Rectal smooth muscle tissue (tissue), 1 donor: Measurements from ENCODE around the gene PITHD1.
A peak's percentile ranks its signal among the peaks of the same experiment; 100 is the strongest.
"Not testable (repeated sequence)": the region's sequence is repeated elsewhere in the genome, so short reads cannot be mapped to it uniquely, and the experiment has no call there.

Experiments
- H3K27ac ChIP-seq: one replicate; pipeline ENCODE4 v1.7.0; 2013; ENCODE audit warnings: low read depth, low read length, inconsistent platforms
- H3K27me3 ChIP-seq: one replicate; pipeline ENCODE4 v1.7.0; 2013; ENCODE audit warnings: low read length; ENCODE audit not compliant: control insufficient read depth, insufficient read depth
- H3K36me3 ChIP-seq: one replicate; pipeline ENCODE4 v1.7.0; 2013; ENCODE audit warnings: low read length; ENCODE audit not compliant: control insufficient read depth, insufficient read depth
- H3K4me1 ChIP-seq: one replicate; pipeline ENCODE4 v1.7.0; 2013; ENCODE audit warnings: low read length; ENCODE audit not compliant: control insufficient read depth, insufficient read depth
- H3K4me3 ChIP-seq: one replicate; pipeline ENCODE4 v1.7.0; 2013; ENCODE audit warnings: low read length
- H3K9ac ChIP-seq: one replicate; pipeline ENCODE4 v1.7.0; 2013; ENCODE audit warnings: low read length

The PITHD1 gene

DNA sequence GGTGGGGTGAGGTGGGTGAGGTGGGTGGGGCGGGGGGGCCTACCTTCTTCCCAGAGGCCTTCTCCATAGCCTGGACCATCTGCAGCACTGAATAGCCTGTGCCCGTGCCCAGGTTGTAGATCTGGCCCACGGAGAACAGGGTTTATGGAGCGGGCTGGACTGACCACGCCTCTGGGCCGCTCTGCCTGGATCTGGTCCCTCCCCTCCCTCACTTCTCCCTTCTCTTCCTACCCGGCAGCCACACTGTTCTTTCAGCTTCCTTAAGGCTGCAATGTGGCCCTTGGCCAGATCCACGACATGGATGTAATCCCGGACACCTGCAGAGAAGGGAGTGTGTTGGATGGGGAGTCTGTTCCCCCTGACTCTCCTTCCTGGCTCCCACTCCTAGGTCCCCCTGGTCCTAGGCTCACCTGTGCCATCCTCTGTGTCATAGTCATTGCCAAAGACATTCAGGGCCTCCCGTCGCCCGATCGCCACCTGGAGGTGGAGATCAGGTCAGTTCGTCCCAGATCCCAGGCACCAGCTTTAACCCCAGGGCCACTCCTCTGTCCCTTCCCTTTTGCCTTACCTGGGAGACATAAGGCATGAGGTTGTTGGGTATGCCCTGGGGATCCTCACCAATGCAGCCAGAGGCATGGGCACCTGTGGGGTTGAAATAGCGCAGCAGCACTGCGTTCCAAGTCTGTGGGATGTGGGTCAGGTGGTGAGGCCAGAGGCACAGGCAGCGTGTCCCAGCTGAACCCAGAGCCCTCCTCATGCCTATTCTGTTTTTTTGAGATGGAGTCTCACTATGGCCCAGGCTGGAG, 18.5 kb downstream of the PITHD1 start:
- Histone ChIP-seq H3K4me3 (no peak overlapping the region), H3K36me3 (peaks cover 7% of the 10 kb centered on the region), H3K9ac (no peak overlapping the region), H3K27ac (no peak overlapping the region), H3K4me1 (peaks cover 18% of the 10 kb centered on the region), H3K27me3 (no peaks in the 10 kb centered on the region)

- Histone ChIP-seq H3K9ac (no peak overlapping the region), H3K27me3 (no peaks in the 10 kb centered on the region), H3K27ac (no peak overlapping the region), H3K4me3 (peak overlapping the region; percentile 9), H3K4me1 (peaks cover 13% of the 10 kb centered on the region), H3K36me3 (peaks cover 7% of the 10 kb centered on the region)
Measured at GRCh38 chr1:23797478-23798448, 19.5 kb downstream of the PITHD1 start.

- Histone ChIP-seq H3K36me3 (peaks cover 7% of the 10 kb centered on the region), H3K4me3 (peak overlapping the region; percentile 94), H3K27me3 (no peaks in the 10 kb centered on the region), H3K27ac (no peak overlapping the region), H3K4me1 (peaks cover 9% of the 10 kb centered on the region), H3K9ac (no peak overlapping the region)
Measured at GRCh38 chr1:23798662-23799142, 20.5 kb downstream of the PITHD1 start.

DNA sequence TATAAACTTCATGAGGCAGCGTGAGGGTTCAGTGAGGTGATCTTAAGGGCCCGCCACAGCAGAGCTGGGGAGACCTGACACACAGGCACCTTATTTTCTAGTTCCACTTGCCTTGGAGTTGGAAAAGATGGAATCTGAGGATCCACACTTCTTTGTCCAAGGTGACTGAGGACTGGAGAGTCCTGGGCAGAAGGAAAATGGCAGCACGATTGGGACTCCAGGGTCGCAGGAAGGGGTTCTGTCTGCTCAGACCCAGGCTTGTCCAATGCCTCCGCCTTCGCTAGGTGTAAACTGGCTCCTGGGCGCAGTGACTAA, 21.0 kb downstream of the PITHD1 start:
- H3K4me1 ChIP-seq: peaks cover 9% of the 10 kb centered on the region
- peak overlapping the region; percentile 94 for H3K4me3 ChIP-seq
- H3K27ac ChIP-seq: no peak overlapping the region
- no peaks in the 10 kb centered on the region for H3K27me3 ChIP-seq
- H3K36me3 ChIP-seq: peaks cover 7% of the 10 kb centered on the region
- peak overlapping the region; percentile 70 for H3K9ac ChIP-seq

DNA sequence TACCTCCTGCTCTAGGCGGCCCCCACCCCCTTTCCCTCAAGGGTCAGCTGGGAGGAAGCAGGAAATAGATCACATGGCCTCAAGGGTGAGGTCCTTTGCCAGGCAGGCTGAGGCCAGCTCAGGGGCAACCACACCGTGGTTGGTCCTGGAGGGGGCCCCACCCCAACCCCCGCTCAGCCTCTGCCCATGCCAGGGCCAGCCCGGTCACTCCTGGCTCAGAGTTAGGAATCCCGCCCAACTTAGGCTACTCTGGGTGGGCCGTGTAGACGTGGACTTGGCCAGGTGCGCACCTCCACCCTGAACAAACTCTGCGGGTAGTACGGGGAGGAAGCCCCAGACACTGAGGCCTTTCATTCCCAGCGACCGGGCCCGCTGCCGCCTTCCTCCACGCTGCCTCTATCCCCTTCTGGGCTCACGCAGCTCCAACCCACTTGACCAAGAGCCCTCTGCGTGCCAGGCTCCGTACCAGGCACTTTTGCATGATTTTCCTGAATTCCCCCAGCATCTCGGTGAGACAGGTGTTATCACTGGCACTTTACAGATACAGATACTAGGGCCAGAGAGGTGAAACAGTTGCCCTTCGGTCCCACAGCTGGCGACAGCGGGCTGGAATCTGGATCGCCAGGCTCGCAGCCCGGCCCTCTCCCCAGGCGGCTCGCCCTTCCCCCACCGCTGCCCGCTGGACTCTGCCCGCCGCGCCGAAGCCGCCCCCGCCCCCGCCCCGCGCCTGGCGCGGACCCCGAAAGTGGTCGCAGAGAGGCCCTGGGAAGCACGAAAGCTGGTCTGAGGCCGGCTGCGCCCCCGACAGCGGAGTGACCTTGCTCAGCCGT, 21.6 kb downstream of the PITHD1 start:
- H3K27me3 ChIP-seq: no peaks in the 10 kb centered on the region
- H3K4me1 ChIP-seq: peaks cover 9% of the 10 kb centered on the region
- H3K27ac ChIP-seq: peak overlapping the region; percentile 80
- H3K4me3 ChIP-seq: peak overlapping the region; percentile 94
- H3K36me3 ChIP-seq: peaks cover 3% of the 10 kb centered on the region
- peak overlapping the region; percentile 70 for H3K9ac ChIP-seq

DNA sequence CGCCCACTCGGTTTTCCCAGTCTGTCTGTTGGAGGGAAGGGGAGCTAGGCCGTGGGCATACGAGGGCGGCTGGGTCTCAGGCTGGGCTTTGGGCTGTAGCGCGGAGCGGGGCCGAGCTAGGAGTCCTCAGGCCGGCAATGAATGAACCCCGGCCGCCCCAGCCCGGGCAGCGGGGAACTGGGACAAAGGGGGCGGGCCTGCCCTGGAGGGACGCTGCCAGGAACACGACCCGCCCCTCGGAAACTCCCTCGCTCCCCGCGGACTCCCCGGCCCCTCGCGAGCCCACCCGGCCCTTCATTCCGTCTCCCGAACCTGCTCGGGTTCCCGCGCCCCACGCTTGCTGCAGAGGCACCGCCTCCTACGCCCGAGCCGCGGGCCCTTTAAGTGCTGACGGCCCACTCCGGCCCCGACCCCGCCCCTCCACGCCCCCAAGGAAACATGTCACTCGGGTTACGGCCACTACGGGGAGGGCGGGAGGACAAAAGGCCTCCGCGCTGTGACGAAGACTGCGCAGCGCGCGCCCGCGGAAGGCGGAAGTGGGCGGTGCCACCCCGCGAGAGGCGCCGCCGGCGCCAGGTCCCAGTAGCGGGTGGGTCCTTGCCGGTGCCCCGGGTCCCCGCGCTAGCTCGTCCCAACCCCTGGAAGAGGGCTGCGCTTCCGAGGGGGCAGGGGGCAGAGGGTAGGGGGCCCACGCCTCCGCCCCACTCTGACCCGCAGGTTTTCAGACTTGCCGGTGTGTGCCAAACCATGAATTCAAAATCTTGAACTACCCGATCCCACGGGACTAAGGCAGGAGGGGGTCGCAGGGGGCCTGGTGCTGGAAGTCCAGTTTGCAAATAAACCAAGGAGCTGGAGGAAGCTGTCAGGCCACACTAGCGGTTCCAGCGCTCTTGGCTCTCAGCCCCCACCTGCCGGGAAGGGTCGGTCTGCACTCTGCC, 22.5 kb downstream of the PITHD1 start, which contains the start of gene GALE:
Gene GALE, minus strand, starts transcription at position 355 of the 938 bp plus-strand sequence. CDS start 1,747 bp downstream, outside the sequence.
- peak within 1 kb of the TSS; percentile 94 for H3K4me3 ChIP-seq
- peak within 1 kb of the TSS; percentile 88 for H3K27ac ChIP-seq
- H3K4me1 ChIP-seq: peaks cover 9% of the 10 kb centered on the region
- H3K36me3 ChIP-seq: peaks cover 3% of the 10 kb centered on the region
- peak within 1 kb of the TSS; percentile 70 for H3K9ac ChIP-seq
- no peaks in the 10 kb centered on the region for H3K27me3 ChIP-seq

- H3K27me3 ChIP-seq: no peaks in the 10 kb centered on the region
- peak overlapping the region; percentile 61 for H3K9ac ChIP-seq
- H3K4me1 ChIP-seq: peaks cover 9% of the 10 kb centered on the region
- H3K27ac ChIP-seq: peak overlapping the region; percentile 88
- H3K4me3 ChIP-seq: peak overlapping the region; percentile 73
- peaks cover 5% of the 10 kb centered on the region for H3K36me3 ChIP-seq
Measured at GRCh38 chr1:23801338-23801748, 23.1 kb downstream of the PITHD1 start.

GRCh38 chr1:23801876-23802275, 23.7 kb downstream of the PITHD1 start:
- peaks cover 9% of the 10 kb centered on the region for H3K4me1 ChIP-seq
- H3K36me3 ChIP-seq: peaks cover 6% of the 10 kb centered on the region
- H3K27ac ChIP-seq: no peak overlapping the region
- no peaks in the 10 kb centered on the region for H3K27me3 ChIP-seq
- H3K4me3 ChIP-seq: no peak overlapping the region
- H3K9ac ChIP-seq: no peak overlapping the region

DNA sequence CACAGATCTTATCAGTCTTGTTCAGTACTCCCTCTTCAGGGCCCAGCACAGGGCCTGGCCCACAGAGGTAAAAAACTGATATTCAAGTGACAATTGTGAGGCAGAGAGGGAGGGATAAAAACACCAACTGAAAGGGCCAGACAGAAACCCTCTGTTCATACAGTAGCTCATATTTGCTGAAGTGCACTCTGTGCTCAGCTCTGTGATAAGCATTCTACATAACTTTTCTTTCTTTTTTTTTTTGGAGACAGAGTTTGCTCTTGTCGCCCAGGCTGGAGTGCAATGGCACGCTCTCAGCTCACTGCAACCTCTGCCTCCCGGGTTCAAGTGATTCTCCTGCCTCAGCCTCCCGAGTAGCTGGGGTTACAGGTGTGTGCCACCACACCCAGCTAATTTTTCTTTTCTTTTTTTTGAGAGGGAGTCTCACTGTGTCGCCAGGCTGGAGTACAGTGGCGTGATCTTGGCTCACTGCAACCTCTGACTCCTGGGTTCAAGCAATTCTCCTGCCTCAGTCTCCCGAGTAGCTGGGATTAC, 24.7 kb downstream of the PITHD1 start:
- not testable (repeated sequence) for H3K36me3 ChIP-seq, H3K9ac ChIP-seq, H3K4me1 ChIP-seq

DNA sequence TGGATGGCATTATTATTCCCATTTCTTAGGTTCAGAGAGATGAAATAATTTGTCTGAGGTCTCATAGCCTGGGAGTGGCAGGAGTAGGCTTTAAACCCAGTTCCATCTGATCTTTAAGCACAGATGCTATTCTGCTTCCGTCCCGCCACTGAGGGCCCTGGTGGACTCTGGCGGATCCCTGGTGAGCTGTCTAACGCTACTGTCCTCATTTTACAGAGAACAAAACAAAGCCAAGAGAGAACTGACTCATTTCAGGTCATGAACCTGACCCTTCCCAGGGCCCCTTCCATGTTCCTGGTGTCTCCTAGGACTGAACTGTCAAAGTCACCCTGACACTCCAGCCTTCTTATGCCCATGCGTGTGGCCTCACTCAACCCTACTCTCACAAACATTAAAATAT, 25.5 kb downstream of the PITHD1 start:
- no peak overlapping the region for H3K9ac ChIP-seq
- H3K4me3 ChIP-seq: no peak overlapping the region
- H3K36me3 ChIP-seq: peaks cover 3% of the 10 kb centered on the region

More for the DNA sequence above, 24.7 kb downstream of the PITHD1 start:
- not testable (repeated sequence) for H3K4me3 ChIP-seq, H3K27ac ChIP-seq, H3K27me3 ChIP-seq

More for the DNA sequence above, 25.5 kb downstream of the PITHD1 start:
- no peaks in the 10 kb centered on the region for H3K27me3 ChIP-seq
- H3K27ac ChIP-seq: no peak overlapping the region
- peaks cover 9% of the 10 kb centered on the region for H3K4me1 ChIP-seq
